GM12878 (cell line): ENCODE results near the gene LXN. TPM values are rescaled to one million over a fixed set of nuclear protein-coding genes. Genes with fewer than 3 reads are reported as not detected.

Source experiments
- ATAC-seq: fragments of 200-7000 bp; cut with Tn5 transposase; 3 replicates; pipeline ENCODE4 v1.9.1; 2020; ENCODE audit warnings: mild to moderate bottlenecking, moderate library complexity
- BruUV-seq: library from RNA; stranded (reverse); fragments of 400-500 nt; replicated peaks from 2 replicates; lab custom pipeline; 2021; lab: Mats Ljungman, UMichigan
- CTCF ChIA-PET: fragments of 300-600 bp; sonication (Branson Sonifier 250); formaldehyde crosslinking; extraction: SDS; loops from one replicate; lab custom pipeline; 2021; ENCODE audit warnings: inconsistent platforms; lab: Yijun Ruan, JAX
- POLR2A ChIA-PET: fragments of 350-600 bp; formaldehyde crosslinking; extraction: SDS; loops from one replicate; lab custom pipeline; 2021; ENCODE audit warnings: inconsistent platforms; lab: Charles Lee
- RAD21 ChIA-PET: fragments of 300-600 bp; sonication (Branson Sonifier 250); formaldehyde crosslinking; loops from one replicate; lab custom pipeline; 2023; ENCODE audit warnings: antibody characterized with exemption; ENCODE audit not compliant: unreplicated experiment; lab: Charles Lee
- SMC1A ChIA-PET: fragments of 300-600 bp; sonication (Branson Sonifier 250); formaldehyde crosslinking; loops from one replicate; lab custom pipeline; 2023; ENCODE audit not compliant: unreplicated experiment, uncharacterized antibody; lab: Charles Lee
- DNase-seq: peaks from one replicate; pipeline ENCODE4 v3.0.0-alpha.2; 2011; ENCODE audit warnings: low read depth, low spot score
- FAIRE-seq: peaks from 3 replicates; lab custom pipeline; 2011; peaks lifted over from hg19 to GRCh38; lab: Jason Lieb, UNC
- H2AFZ ChIP-seq: 2 replicates; pipeline ENCODE4 v1.6.0; 2011; ENCODE audit warnings: low read depth, low read length, control low read depth; ENCODE audit not compliant: control insufficient read depth
- H3K27ac ChIP-seq: 2 replicates; pipeline ENCODE4 v1.5.1; 2011; ENCODE audit warnings: control low read depth; ENCODE audit not compliant: control insufficient read depth, insufficient read depth
- H3K27me3 ChIP-seq, 2 experiments: replicated peaks in 1 of 2; 2 replicates each; pipeline versions ENCODE4 v1.6.0 to v1.6.1; 2011; ENCODE audit warnings: low read length in 1 of 2; ENCODE audit not compliant: control insufficient read depth in 2 of 2, insufficient read depth in 2 of 2
- H3K36me3 ChIP-seq, 2 experiments: 2 replicates each; pipeline ENCODE4 v1.5.1; 2011; ENCODE audit warnings: low read length in 1 of 2; ENCODE audit not compliant: control insufficient read depth in 2 of 2, insufficient read depth in 2 of 2
- H3K4me1 ChIP-seq: 2 replicates; pipeline ENCODE4 v1.6.1; 2011; ENCODE audit warnings: mild to moderate bottlenecking, low read length, moderate library complexity, mixed read lengths; ENCODE audit not compliant: control insufficient read depth, insufficient read depth
- H3K4me2 ChIP-seq: 2 replicates; pipeline ENCODE4 v1.6.0; 2011; ENCODE audit warnings: control low read depth; ENCODE audit not compliant: control insufficient read depth, insufficient read depth
- H3K4me3 ChIP-seq: fragments of 200-600 bp; sonication (generic); 2 replicates; pipeline ENCODE4 v1.5.1; 2016
- H3K79me2 ChIP-seq: 2 replicates; pipeline ENCODE4 v1.6.0; 2011; ENCODE audit warnings: low read length; ENCODE audit not compliant: control insufficient read depth, insufficient read depth
- H3K9ac ChIP-seq: 2 replicates; pipeline ENCODE4 v1.8.0; 2011; ENCODE audit warnings: low read length, control low read depth, mixed read lengths; ENCODE audit not compliant: control insufficient read depth, insufficient read depth
- H3K9me3 ChIP-seq: replicated peaks from 3 replicates; pipeline ENCODE4 v1.5.1; 2011; ENCODE audit warnings: mild to moderate bottlenecking, low read length; ENCODE audit not compliant: control insufficient read depth, insufficient read depth
- H4K20me1 ChIP-seq: 2 replicates; pipeline ENCODE4 v1.6.0; 2011; ENCODE audit not compliant: control insufficient read depth, insufficient read depth
- ATF2 ChIP-seq: IDR thresholded peaks from 2 replicates; pipeline ENCODE4 v1.6.1; 2012; ENCODE audit warnings: low read length, inconsistent platforms
- ATF7 ChIP-seq: fragments of 450-650 bp; IDR thresholded peaks from 2 replicates; pipeline ENCODE4 v1.6.1; 2016; ENCODE audit warnings: low read depth, mild to moderate bottlenecking
- BMI1 ChIP-seq: fragments of 450-650 bp; IDR thresholded peaks from 2 replicates; pipeline ENCODE4 v1.6.1; 2016; ENCODE audit warnings: mild to moderate bottlenecking, moderate library complexity, borderline replicate concordance
- ETV6 ChIP-seq, 2 experiments: fragments of 450-650 bp in 1 of 2; IDR thresholded peaks in 1 of 2; conservative IDR thresholded peaks in 1 of 2; 2 replicates each; pipeline ENCODE4 v1.6.1; 2014; ENCODE audit warnings: antibody characterized with exemption in 1 of 2, borderline replicate concordance in 1 of 2, low read depth in 1 of 2, mild to moderate bottlenecking in 1 of 2, moderate library complexity in 1 of 2
- EZH2 ChIP-seq: IDR thresholded peaks from 2 replicates; pipeline ENCODE4 v1.6.1; 2012; ENCODE audit warnings: low read depth, mild to moderate bottlenecking, control low read depth, inconsistent platforms, low read length, borderline replicate concordance; ENCODE audit not compliant: control insufficient read depth
- FOXK2 ChIP-seq: fragments of 450-650 bp; IDR thresholded peaks from 2 replicates; pipeline ENCODE4 v1.6.1; 2017; ENCODE audit warnings: mild to moderate bottlenecking, moderate library complexity
- NKRF ChIP-seq: fragments of 450-650 bp; conservative IDR thresholded peaks from 2 replicates; pipeline ENCODE4 v1.6.1; 2017; ENCODE audit warnings: mild to moderate bottlenecking, moderate library complexity
- PML ChIP-seq: IDR thresholded peaks from 2 replicates; pipeline ENCODE4 v1.6.1; 2012; ENCODE audit warnings: low read length, inconsistent platforms
- REST ChIP-seq: IDR thresholded peaks from 2 replicates; pipeline ENCODE4 v1.6.1; 2012; ENCODE audit warnings: mild to moderate bottlenecking, low read depth, low read length
- SUPT20H ChIP-seq: IDR thresholded peaks from 2 replicates; pipeline ENCODE4 v1.6.1; 2011; ENCODE audit warnings: low read depth, mild to moderate bottlenecking, low read length, moderate library complexity, borderline replicate concordance; ENCODE audit not compliant: control insufficient read depth
- ZNF384 ChIP-seq: IDR thresholded peaks from 2 replicates; pipeline ENCODE4 v1.6.1; 2012; ENCODE audit warnings: low read depth, mild to moderate bottlenecking, low read length, improper control_type of control experiment, borderline replicate concordance
- ZSCAN29 ChIP-seq: fragments of 450-650 bp; IDR thresholded peaks from 2 replicates; pipeline ENCODE4 v1.6.1; 2017; ENCODE audit warnings: mild to moderate bottlenecking, moderate library complexity
- WGBS: methylation state at CpG from one replicate; pipeline ENCODE4 v1.1.6; 2016; ENCODE audit warnings: low lambda C conversion rate; ENCODE audit not compliant: insufficient replicate concordance, insufficient coverage; ENCODE audit errors: missing lambda C conversion rate; 5-methylcytosine and 5-hydroxymethylcytosine counted together
- in situ Hi-C: fragments of 300-500 bp; cut with MboI; formaldehyde crosslinking; loops from 9 replicates; pipeline ENCODE4 v1.14.3; 2018; ENCODE audit warnings: mixed read lengths
- intact Hi-C: fragments of 100-400 bp; cut with micrococcal nuclease; formaldehyde crosslinking; loops from one replicate; pipeline ENCODE4 v1.14.2; 2022; ENCODE audit not compliant: unreplicated experiment
- polyA plus RNA-seq, 11 experiments: library from polyadenylated mRNA; depleted of rRNA in 4 of 11; unstranded in 6 of 11; stranded (reverse) in 5 of 11; fragments of >200 nt; fragmentation: Nextera tagmentation in 4 of 11; fragmentation: Illumina TruSeq in 1 of 11; extraction: Ambion mirVana in 4 of 11; extraction: Trizol in 1 of 11; gene quantifications; 1 replicate in 1 of 11; 2 replicates in 10 of 11; pipeline versions ENCODE4 v1.2.1 to v1.2.3, GENCODE V29; 2011 to 2016; ENCODE audit warnings: inconsistent platforms in 2 of 11, missing spikeins in 2 of 11, low read depth in 1 of 11
- total RNA-seq, 4 experiments: library from RNA; depleted of rRNA in 3 of 4; stranded (reverse); fragments of >200 nt in 3 of 4; fragmentation: Illumina TruSeq in 1 of 4; extraction: Trizol in 1 of 4; gene quantifications; 2 replicates each; pipeline versions ENCODE4 v1.2.1 to v1.2.3, GENCODE V29; 2013 to 2021
- TF ChIP-seq, protein P1 (sequence below): IDR thresholded peaks from 2 replicates; pipeline ENCODE4 v1.6.1; 2011; ENCODE audit warnings: low read depth, low read length, improper control_type of control experiment, borderline replicate concordance
- TF ChIP-seq, protein P2 (sequence below): IDR thresholded peaks from 2 replicates; pipeline ENCODE4 v1.6.1; 2012; ENCODE audit warnings: low read depth, low read length, improper control_type of control experiment

LXN gene
- total and polyA plus RNA-seq, 10 of the 15 experiments (the other 5 are each of a cell fraction or from before 2014, with no cell fraction given) = 10.7 to 45.0 (median 20.4) TPM

DNA sequence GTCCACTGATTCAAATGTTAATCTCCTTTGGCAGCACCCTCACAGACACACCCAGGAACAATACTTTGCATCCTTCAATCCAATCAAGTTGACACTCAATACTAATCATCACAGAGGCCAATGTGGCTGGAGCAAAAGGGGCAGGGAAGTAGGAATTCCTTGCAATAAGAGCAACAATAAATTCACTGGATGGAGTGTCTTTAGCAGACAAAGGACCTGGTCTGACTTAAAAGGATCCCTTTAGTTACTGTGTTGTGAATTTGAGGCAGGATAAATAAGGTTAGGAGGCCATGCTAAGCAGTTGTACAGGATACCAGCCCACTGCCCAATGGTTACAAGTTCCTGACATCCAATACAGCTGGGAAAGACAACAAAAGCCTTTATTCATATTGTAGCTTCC lies 40.5 kb downstream of the LXN start (continued):
- TF ChIP-seq REST = no peak
- no peak for TF ChIP-seq ETV6 (conservative IDR thresholded peaks at IDR 0.05 in 1 of 2, IDR thresholded peaks at IDR 0.05 in 1 of 2; ENCODE audit: borderline replicate concordance in 1 of 2, low read depth in 1 of 2)
- TF ChIP-seq PML = no peak
- TF ChIP-seq BMI1 = no peak
- TF ChIP-seq ZNF384 = no peak

GRCh38 chr3:158625881-158626280 lies 46.6 kb downstream of the LXN start:
- Histone ChIP-seq H3K4me1 (no peaks in the 10 kb centered on the region), H2AFZ (no peak overlapping the region), H3K9me3 (no peaks in the 10 kb centered on the region), H3K4me2 (no peak overlapping the region), H3K9ac (no peak overlapping the region), H3K4me3 (no peak overlapping the region), H3K27me3 (peaks cover 0 to 2% of the 10 kb centered on the region in 2 experiments; a peak in 1 of 4 replicates), H3K79me2 (no peaks in the 10 kb centered on the region), H3K27ac (no peak overlapping the region), H3K36me3 (no peaks in the 10 kb centered on the region), H4K20me1 (no peaks in the 10 kb centered on the region)
- intact Hi-C loops (no loop called here), in situ Hi-C loops (no loop called here)
- ChIA-PET SMC1A (no interaction called here), RAD21 (no interaction called here), POLR2A (no interaction called here), CTCF (interaction anchor here (0.8 kb wide), 1 partner anchor 86 kb away, joined by 3 read pairs; no protein-coding TSS in a partner anchor)
- FAIRE-seq (no peak), ATAC-seq (no peak), DNase-seq (no peak)
- WGBS = 6% methylated on average over 1 of the region's 1 CpG
- no TSS peak for BruUV-seq
- no peak for TF ChIP-seq NKRF
- TF ChIP-seq ATF2 = no peak
- no peak for TF ChIP-seq ZSCAN29
- TF ChIP-seq, protein P1, sequence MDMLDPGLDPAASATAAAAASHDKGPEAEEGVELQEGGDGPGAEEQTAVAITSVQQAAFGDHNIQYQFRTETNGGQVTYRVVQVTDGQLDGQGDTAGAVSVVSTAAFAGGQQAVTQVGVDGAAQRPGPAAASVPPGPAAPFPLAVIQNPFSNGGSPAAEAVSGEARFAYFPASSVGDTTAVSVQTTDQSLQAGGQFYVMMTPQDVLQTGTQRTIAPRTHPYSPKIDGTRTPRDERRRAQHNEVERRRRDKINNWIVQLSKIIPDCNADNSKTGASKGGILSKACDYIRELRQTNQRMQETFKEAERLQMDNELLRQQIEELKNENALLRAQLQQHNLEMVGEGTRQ = no peak
- no peak for TF ChIP-seq FOXK2
- no peak for TF ChIP-seq EZH2
- TF ChIP-seq ATF7 = no peak
- no peak for TF ChIP-seq SUPT20H
- TF ChIP-seq, protein P2, sequence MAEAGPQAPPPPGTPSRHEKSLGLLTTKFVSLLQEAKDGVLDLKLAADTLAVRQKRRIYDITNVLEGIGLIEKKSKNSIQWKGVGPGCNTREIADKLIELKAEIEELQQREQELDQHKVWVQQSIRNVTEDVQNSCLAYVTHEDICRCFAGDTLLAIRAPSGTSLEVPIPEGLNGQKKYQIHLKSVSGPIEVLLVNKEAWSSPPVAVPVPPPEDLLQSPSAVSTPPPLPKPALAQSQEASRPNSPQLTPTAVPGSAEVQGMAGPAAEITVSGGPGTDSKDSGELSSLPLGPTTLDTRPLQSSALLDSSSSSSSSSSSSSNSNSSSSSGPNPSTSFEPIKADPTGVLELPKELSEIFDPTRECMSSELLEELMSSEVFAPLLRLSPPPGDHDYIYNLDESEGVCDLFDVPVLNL = no peak
